ENCODE data around the gene LSM11. TPM values are rescaled to one million over a fixed set of nuclear protein-coding genes. Genes with fewer than 3 reads are reported as not detected.

The LSM11 gene
- total and polyA plus RNA-seq, 5 experiments from 2014 or later = 0.36 to 5.2 (median 0.64) TPM

- peaks cover 0 to 46% (median 17%) of the 10 kb centered on the region in 3 donors for H3K36me3 Mint-ChIP-seq
- H3K4me3 Mint-ChIP-seq = no peak overlapping the region
- POLR2A ChIA-PET = no interaction called here
Observed at GRCh38 chr5:157758706-157759105, 15.2 kb downstream of the LSM11 start.

GRCh38 chr5:157761690-157762621 is 18.4 kb downstream of the LSM11 start:
- H3K27ac Mint-ChIP-seq = no peak overlapping the region
- H3K4me3 Mint-ChIP-seq = no peak overlapping the region
- H3K36me3 Mint-ChIP-seq = peaks cover 0 to 19% (median 5%) of the 10 kb centered on the region in 3 donors
- peak; percentile 81 to 90 for ATAC-seq
- H3K27me3 Mint-ChIP-seq = no peaks in the 10 kb centered on the region
- H3K4me1 Mint-ChIP-seq = peaks cover 0 to 6% (median 2%) of the 10 kb centered on the region in 4 donors
- peak in 4 of 10 donors; percentile 17 to 42 (median 40) for DNase-seq
- POLR2A ChIA-PET = no interaction called here
- no peaks in the 10 kb centered on the region for H3K9me3 Mint-ChIP-seq

More at GRCh38 chr5:157758706-157759105, 15.2 kb downstream of the LSM11 start:
- peaks cover 0 to 6% (median 2%) of the 10 kb centered on the region in 4 donors for H3K4me1 Mint-ChIP-seq
- DNase-seq (no peak), ATAC-seq (no peak)
- H3K9me3 Mint-ChIP-seq = no peaks in the 10 kb centered on the region
- H3K27me3 Mint-ChIP-seq = no peaks in the 10 kb centered on the region
- H3K27ac Mint-ChIP-seq = peak overlapping the region in 2 of 10 donors; percentile 10 to 11

- Mint-ChIP-seq H3K36me3 (peaks cover 0 to 6% (median 0%) of the 10 kb centered on the region in 3 donors), H3K27ac (no peak overlapping the region), H3K9me3 (no peaks in the 10 kb centered on the region), H3K4me1 (peaks cover 0 to 6% (median 2%) of the 10 kb centered on the region in 4 donors), H3K27me3 (peaks cover 0 to 1% (median 0%) of the 10 kb centered on the region in 5 donors), H3K4me3 (no peak overlapping the region)
- DNase-seq (no peak), ATAC-seq (no peak)
- POLR2A ChIA-PET = no interaction called here
Observed at GRCh38 chr5:157764531-157764930, 21.0 kb downstream of the LSM11 start.

GRCh38 chr5:157766442-157766841 is 22.9 kb downstream of the LSM11 start:
- ATAC-seq = no peak
- POLR2A ChIA-PET = no interaction called here
- Mint-ChIP-seq H3K36me3 (no peaks in the 10 kb centered on the region), H3K4me3 (no peak overlapping the region), H3K4me1 (peaks cover 0 to 6% (median 2%) of the 10 kb centered on the region in 4 donors), H3K27me3 (peaks cover 0 to 2% (median 1%) of the 10 kb centered on the region in 5 donors), H3K9me3 (no peaks in the 10 kb centered on the region), H3K27ac (no peak overlapping the region)
- no peak for DNase-seq

GRCh38 chr5:157766902-157767301 is 23.4 kb downstream of the LSM11 start:
- no peak overlapping the region for H3K4me3 Mint-ChIP-seq
- no peaks in the 10 kb centered on the region for H3K9me3 Mint-ChIP-seq
- H3K27me3 Mint-ChIP-seq = peaks cover 0 to 2% (median 1%) of the 10 kb centered on the region in 5 donors
- no peak overlapping the region for H3K27ac Mint-ChIP-seq
- no peaks in the 10 kb centered on the region for H3K36me3 Mint-ChIP-seq
- no peak for DNase-seq
- ATAC-seq = no peak
- peaks cover 0 to 5% (median 2%) of the 10 kb centered on the region in 4 donors for H3K4me1 Mint-ChIP-seq
- POLR2A ChIA-PET = no interaction called here

- peaks cover 0 to 2% (median 1%) of the 10 kb centered on the region in 5 donors for H3K27me3 Mint-ChIP-seq
- ATAC-seq = no peak
- no peaks in the 10 kb centered on the region for H3K4me1 Mint-ChIP-seq
- H3K4me3 Mint-ChIP-seq = no peak overlapping the region
- H3K36me3 Mint-ChIP-seq = no peaks in the 10 kb centered on the region
- POLR2A ChIA-PET = no interaction called here
- H3K9me3 Mint-ChIP-seq = no peaks in the 10 kb centered on the region
- no peak overlapping the region for H3K27ac Mint-ChIP-seq
- DNase-seq = no peak
Observed at GRCh38 chr5:157767689-157768088, 24.2 kb downstream of the LSM11 start.

GRCh38 chr5:157770665-157771064 is 27.2 kb downstream of the LSM11 start:
- POLR2A ChIA-PET = no interaction called here
- H3K9me3 Mint-ChIP-seq = no peaks in the 10 kb centered on the region
- H3K4me3 Mint-ChIP-seq = no peak overlapping the region
- no peaks in the 10 kb centered on the region for H3K36me3 Mint-ChIP-seq
- H3K27ac Mint-ChIP-seq = no peak overlapping the region
- no peak for ATAC-seq
- H3K4me1 Mint-ChIP-seq = no peaks in the 10 kb centered on the region
- no peak for DNase-seq
- peaks cover 0 to 4% (median 1%) of the 10 kb centered on the region in 5 donors for H3K27me3 Mint-ChIP-seq

- POLR2A ChIA-PET = no interaction called here
- no peak for ATAC-seq
- no peak overlapping the region for H3K27ac Mint-ChIP-seq
Observed at GRCh38 chr5:157772127-157772526, 28.6 kb downstream of the LSM11 start.

GRCh38 chr5:157778121-157778805 is 34.8 kb downstream of the LSM11 start:
- Mint-ChIP-seq H3K27ac (no peak overlapping the region), H3K4me1 (peaks cover 0 to 6% (median 2%) of the 10 kb centered on the region in 4 donors), H3K36me3 (no peaks in the 10 kb centered on the region), H3K27me3 (peaks cover 0 to 4% (median 0%) of the 10 kb centered on the region in 5 donors), H3K9me3 (no peaks in the 10 kb centered on the region), H3K4me3 (no peak overlapping the region)
- ATAC-seq (no peak), DNase-seq (no peak)
- POLR2A ChIA-PET = no interaction called here

More at GRCh38 chr5:157772127-157772526, 28.6 kb downstream of the LSM11 start:
- Mint-ChIP-seq H3K36me3 (no peaks in the 10 kb centered on the region), H3K9me3 (no peaks in the 10 kb centered on the region), H3K27me3 (peaks cover 0 to 4% (median 1%) of the 10 kb centered on the region in 5 donors), H3K4me1 (no peaks in the 10 kb centered on the region), H3K4me3 (no peak overlapping the region)
- no peak for DNase-seq

- H3K27me3 Mint-ChIP-seq = peaks cover 0 to 2% (median 0%) of the 10 kb centered on the region in 5 donors
- H3K9me3 Mint-ChIP-seq = no peaks in the 10 kb centered on the region
- POLR2A ChIA-PET = interaction anchor here (0.7 kb wide), 1 partner anchor 13 kb away, joined by 4 read pairs; no protein-coding TSS in a partner anchor
- no peak overlapping the region for H3K27ac Mint-ChIP-seq
- H3K4me3 Mint-ChIP-seq = no peak overlapping the region
- no peak for DNase-seq
- H3K36me3 Mint-ChIP-seq = no peaks in the 10 kb centered on the region
- peaks cover 0 to 6% (median 2%) of the 10 kb centered on the region in 4 donors for H3K4me1 Mint-ChIP-seq
- ATAC-seq = no peak
Observed at GRCh38 chr5:157779221-157779620, 35.7 kb downstream of the LSM11 start.

- ATAC-seq (no peak), DNase-seq (no peak)
- H3K27ac Mint-ChIP-seq = peak overlapping the region in 1 of 10 donors; percentile 40
- no peaks in the 10 kb centered on the region for H3K27me3 Mint-ChIP-seq
- H3K4me3 Mint-ChIP-seq = no peak overlapping the region
- POLR2A ChIA-PET = no interaction called here
- H3K36me3 Mint-ChIP-seq = peaks cover 0 to 52% (median 10%) of the 10 kb centered on the region in 3 donors
- H3K9me3 Mint-ChIP-seq = no peaks in the 10 kb centered on the region
- no peaks in the 10 kb centered on the region for H3K4me1 Mint-ChIP-seq
Observed at GRCh38 chr5:157785801-157786200, 42.3 kb downstream of the LSM11 start.

- no peaks in the 10 kb centered on the region for H3K27me3 Mint-ChIP-seq
- H3K36me3 Mint-ChIP-seq = peaks cover 0 to 79% (median 13%) of the 10 kb centered on the region in 3 donors
- POLR2A ChIA-PET = no interaction called here
Observed at GRCh38 chr5:157793301-157793700, 49.8 kb downstream of the LSM11 start.

GRCh38 chr5:157799578-157799977 is 56.1 kb downstream of the LSM11 start:
- ATAC-seq = no peak
- no peak overlapping the region for H3K27ac Mint-ChIP-seq
- no peaks in the 10 kb centered on the region for H3K9me3 Mint-ChIP-seq
- no peak for DNase-seq
- no peaks in the 10 kb centered on the region for H3K27me3 Mint-ChIP-seq
- peaks cover 0 to 62% (median 13%) of the 10 kb centered on the region in 3 donors for H3K36me3 Mint-ChIP-seq
- POLR2A ChIA-PET = no interaction called here
- H3K4me1 Mint-ChIP-seq = no peaks in the 10 kb centered on the region
- no peak overlapping the region for H3K4me3 Mint-ChIP-seq

More at GRCh38 chr5:157793301-157793700, 49.8 kb downstream of the LSM11 start:
- Mint-ChIP-seq H3K4me1 (no peaks in the 10 kb centered on the region), H3K27ac (no peak overlapping the region), H3K9me3 (no peaks in the 10 kb centered on the region), H3K4me3 (no peak overlapping the region)
- ATAC-seq = no peak
- no peak for DNase-seq

All from naive thymus-derived CD8-positive, alpha-beta T cell (primary cell).